Chondrocyte (in vitro differentiated cells): ENCODE data around the gene MAP7D3. TPM values are rescaled to one million over a fixed set of nuclear protein-coding genes. Genes with fewer than 3 reads are reported as not detected.

Source experiments
- DNase-seq: peaks from one replicate; pipeline ENCODE4 v3.0.0; 2021; ENCODE audit warnings: mixed read lengths, low spot score
- H3K27ac Mint-ChIP-seq: one replicate; pipeline ENCODE4 v1.8.0; 2021; ENCODE audit warnings: mild to moderate bottlenecking, moderate library complexity, mixed read lengths; ENCODE audit not compliant: unreplicated experiment
- H3K27me3 Mint-ChIP-seq: 2 replicates; pipeline ENCODE4 v1.8.0; 2021; ENCODE audit warnings: low read depth, mixed read lengths
- H3K36me3 Mint-ChIP-seq: 2 replicates; pipeline ENCODE4 v1.8.0; 2021; ENCODE audit warnings: low read depth, mixed read lengths
- H3K4me1 Mint-ChIP-seq: 2 replicates; pipeline ENCODE4 v1.8.0; 2021; ENCODE audit warnings: low read depth, mild to moderate bottlenecking, mixed read lengths
- H3K4me3 Mint-ChIP-seq: one replicate; pipeline ENCODE4 v1.8.0; 2021; ENCODE audit warnings: mild to moderate bottlenecking, moderate library complexity, mixed read lengths; ENCODE audit not compliant: unreplicated experiment
- H3K9me3 Mint-ChIP-seq: 2 replicates; pipeline ENCODE4 v1.8.0; 2021; ENCODE audit warnings: low read depth, mixed read lengths
- CTCF ChIP-seq: fragments of 200-600 bp; sonication (generic); IDR thresholded peaks from 2 replicates; pipeline ENCODE4 v1.5.0; 2021; ENCODE audit warnings: antibody characterized with exemption, mild to moderate bottlenecking, moderate library complexity
- total RNA-seq: library from RNA; stranded (reverse); gene quantifications from 3 replicates; pipeline ENCODE4 v1.2.1, GENCODE V29; 2021

Gene MAP7D3
- total RNA-seq, 1 donor from 2014 or later: 48.2 TPM

GRCh38 chrX:136206916-136207315, 44.3 kb downstream of the MAP7D3 start:
- TF ChIP-seq CTCF: no peak
- DNase-seq: no peak
- Mint-ChIP-seq H3K4me1 (peaks cover 78% of the 10 kb centered on the region), H3K9me3 (no peaks in the 10 kb centered on the region), H3K4me3 (no peak overlapping the region), H3K27me3 (no peaks in the 10 kb centered on the region), H3K27ac (peak overlapping the region; percentile 36), H3K36me3 (peaks cover 20% of the 10 kb centered on the region)

GRCh38 chrX:136205882-136206380, 45.3 kb downstream of the MAP7D3 start:
- Mint-ChIP-seq H3K27me3 (no peaks in the 10 kb centered on the region), H3K4me1 (peaks cover 84% of the 10 kb centered on the region), H3K36me3 (peaks cover 20% of the 10 kb centered on the region), H3K9me3 (no peaks in the 10 kb centered on the region), H3K27ac (peak overlapping the region; percentile 93), H3K4me3 (no peak overlapping the region)
- no peak for DNase-seq
- no peak for TF ChIP-seq CTCF

- Mint-ChIP-seq H3K27ac (peak overlapping the region; percentile 93), H3K4me1 (peaks cover 86% of the 10 kb centered on the region), H3K27me3 (no peaks in the 10 kb centered on the region), H3K9me3 (no peaks in the 10 kb centered on the region), H3K4me3 (peak overlapping the region; percentile 27), H3K36me3 (peaks cover 15% of the 10 kb centered on the region)
- no peak for DNase-seq
- TF ChIP-seq CTCF: no peak
Measured at GRCh38 chrX:136204571-136204970, 46.6 kb downstream of the MAP7D3 start.

GRCh38 chrX:136203951-136204350, 47.2 kb downstream of the MAP7D3 start:
- DNase-seq: no peak
- TF ChIP-seq CTCF: no peak
- H3K9me3 Mint-ChIP-seq: no peaks in the 10 kb centered on the region
- H3K27me3 Mint-ChIP-seq: no peaks in the 10 kb centered on the region
- no peak overlapping the region for H3K4me3 Mint-ChIP-seq
- peaks cover 12% of the 10 kb centered on the region for H3K36me3 Mint-ChIP-seq
- H3K27ac Mint-ChIP-seq: peak overlapping the region; percentile 93
- peaks cover 86% of the 10 kb centered on the region for H3K4me1 Mint-ChIP-seq

GRCh38 chrX:136203438-136203837, 47.8 kb downstream of the MAP7D3 start:
- no peak overlapping the region for H3K4me3 Mint-ChIP-seq
- H3K27me3 Mint-ChIP-seq: no peaks in the 10 kb centered on the region
- H3K27ac Mint-ChIP-seq: peak overlapping the region; percentile 68
- TF ChIP-seq CTCF: no peak
- peaks cover 88% of the 10 kb centered on the region for H3K4me1 Mint-ChIP-seq
- no peaks in the 10 kb centered on the region for H3K9me3 Mint-ChIP-seq
- peaks cover 10% of the 10 kb centered on the region for H3K36me3 Mint-ChIP-seq
- no peak for DNase-seq
